Liver (tissue), 3 donors: ENCODE results near the gene TECR.

Source experiments
- CTCF ChIP-seq: fragments of 150-350 bp; IDR thresholded peaks from 2 replicates; pipeline ENCODE4 v1.5.1; 2017; ENCODE audit warnings: improper control_type of control experiment, low read depth, low read length; ENCODE audit not compliant: missing input control
- RXRA ChIP-seq, 2 donors: IDR thresholded peaks; 2 replicates each; pipeline ENCODE4 v1.6.1; 2017 to 2018; ENCODE audit warnings: antibody characterized with exemption in 2 of 2, mild to moderate bottlenecking in 1 of 2
- donor health status: healthy.
- donor health status: healthy.

- TF ChIP-seq CTCF (no peak), RXRA (IDR thresholded peaks at IDR 0.05) (peak; percentile 23 to 62)
Measured at GRCh38 chr19:14544977-14545715, 15.8 kb downstream of the TECR start.
